Peyer's patch (tissue), 4 donors: ENCODE measurements around the gene KIAA0930.

Experiments
- POLR2A ChIP-seq, 2 donors: fragments of 450-650 bp; IDR thresholded peaks; one replicate each; pipeline ENCODE4 v1.5.1; 2017; ENCODE audit warnings: antibody characterized with exemption in 2 of 2, mild to moderate bottlenecking in 2 of 2, moderate library complexity in 2 of 2
- TF ChIP-seq, protein P1 (sequence below), 6 experiments: fragments of 450-650 bp in 4 of 6; fragments of 200-600 bp in 2 of 6; sonication (generic) in 1 of 6; IDR thresholded peaks; one replicate each; pipeline ENCODE4 v1.5.1; 2017 to 2019; ENCODE audit warnings: antibody characterized with exemption in 6 of 6, mild to moderate bottlenecking in 3 of 6, moderate library complexity in 1 of 6

DNA sequence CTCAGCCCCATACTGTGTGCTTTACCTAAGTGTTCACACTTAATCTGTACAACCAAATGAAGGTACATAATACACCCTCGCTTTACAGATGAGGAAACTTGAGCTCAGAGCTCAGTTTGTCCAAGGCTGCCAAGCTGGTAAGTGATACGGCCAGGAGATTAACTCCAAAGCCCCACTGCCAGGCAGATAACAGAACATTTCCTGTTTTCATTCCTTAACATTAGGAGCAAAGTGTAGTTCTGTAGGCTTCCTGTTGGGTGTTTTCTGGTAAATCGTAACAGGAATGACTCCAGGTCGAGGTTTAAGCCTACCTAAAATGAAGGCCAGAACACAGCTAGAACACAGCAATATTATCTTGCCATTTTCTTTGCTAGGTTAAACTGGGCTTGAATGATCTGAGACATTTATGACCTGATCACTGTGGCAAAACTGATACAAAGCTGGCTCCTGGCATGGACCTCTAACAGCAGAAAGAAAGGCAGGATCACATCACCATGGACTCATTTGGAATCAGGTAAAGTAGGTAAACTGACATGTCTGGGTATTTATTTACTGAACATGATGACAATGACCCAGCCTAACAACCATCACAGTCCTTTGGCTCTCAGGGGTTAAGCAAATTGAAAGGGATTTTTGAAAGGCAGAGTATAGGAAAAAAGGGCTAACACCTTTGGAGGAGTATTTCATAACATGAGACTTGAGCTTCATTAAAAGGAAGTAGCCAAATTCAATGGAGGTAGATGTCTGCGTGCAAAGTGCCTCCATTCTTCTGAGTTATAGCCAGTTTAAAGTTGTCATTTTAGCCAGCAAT is 80.8 kb downstream of the KIAA0930 start:
- TF ChIP-seq, protein P1, sequence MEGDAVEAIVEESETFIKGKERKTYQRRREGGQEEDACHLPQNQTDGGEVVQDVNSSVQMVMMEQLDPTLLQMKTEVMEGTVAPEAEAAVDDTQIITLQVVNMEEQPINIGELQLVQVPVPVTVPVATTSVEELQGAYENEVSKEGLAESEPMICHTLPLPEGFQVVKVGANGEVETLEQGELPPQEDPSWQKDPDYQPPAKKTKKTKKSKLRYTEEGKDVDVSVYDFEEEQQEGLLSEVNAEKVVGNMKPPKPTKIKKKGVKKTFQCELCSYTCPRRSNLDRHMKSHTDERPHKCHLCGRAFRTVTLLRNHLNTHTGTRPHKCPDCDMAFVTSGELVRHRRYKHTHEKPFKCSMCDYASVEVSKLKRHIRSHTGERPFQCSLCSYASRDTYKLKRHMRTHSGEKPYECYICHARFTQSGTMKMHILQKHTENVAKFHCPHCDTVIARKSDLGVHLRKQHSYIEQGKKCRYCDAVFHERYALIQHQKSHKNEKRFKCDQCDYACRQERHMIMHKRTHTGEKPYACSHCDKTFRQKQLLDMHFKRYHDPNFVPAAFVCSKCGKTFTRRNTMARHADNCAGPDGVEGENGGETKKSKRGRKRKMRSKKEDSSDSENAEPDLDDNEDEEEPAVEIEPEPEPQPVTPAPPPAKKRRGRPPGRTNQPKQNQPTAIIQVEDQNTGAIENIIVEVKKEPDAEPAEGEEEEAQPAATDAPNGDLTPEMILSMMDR (IDR thresholded peaks at IDR 0.05) = peak in 3 of 6 experiments; percentile 44 to 53 (median 45)
- no peak for TF ChIP-seq POLR2A (IDR thresholded peaks at IDR 0.05)
